22Rv1 (cell line): ENCODE data around the gene TMPRSS6.

Experiments
- H3K27ac ChIP-seq: fragments of 450-650 bp; 2 replicates; pipeline ENCODE4 v1.5.1; 2017
- CTCF ChIP-seq: fragments of 450-650 bp; IDR thresholded peaks from 2 replicates; pipeline ENCODE4 v1.5.1; 2017; ENCODE audit warnings: mild to moderate bottlenecking
- ZFX ChIP-seq: fragments of 450-650 bp; IDR thresholded peaks from 2 replicates; pipeline ENCODE4 v1.6.1; 2017; ENCODE audit warnings: antibody characterized with exemption, borderline replicate concordance

The TMPRSS6 gene

GRCh38 chr22:37059876-37060449 lies 49.5 kb downstream of the TMPRSS6 start:
- no peak for TF ChIP-seq ZFX
- no peak for TF ChIP-seq CTCF
- H3K27ac ChIP-seq: no peak overlapping the region

GRCh38 chr22:37058917-37059701 lies 50.4 kb downstream of the TMPRSS6 start:
- TF ChIP-seq CTCF (no peak), ZFX (no peak)

DNA sequence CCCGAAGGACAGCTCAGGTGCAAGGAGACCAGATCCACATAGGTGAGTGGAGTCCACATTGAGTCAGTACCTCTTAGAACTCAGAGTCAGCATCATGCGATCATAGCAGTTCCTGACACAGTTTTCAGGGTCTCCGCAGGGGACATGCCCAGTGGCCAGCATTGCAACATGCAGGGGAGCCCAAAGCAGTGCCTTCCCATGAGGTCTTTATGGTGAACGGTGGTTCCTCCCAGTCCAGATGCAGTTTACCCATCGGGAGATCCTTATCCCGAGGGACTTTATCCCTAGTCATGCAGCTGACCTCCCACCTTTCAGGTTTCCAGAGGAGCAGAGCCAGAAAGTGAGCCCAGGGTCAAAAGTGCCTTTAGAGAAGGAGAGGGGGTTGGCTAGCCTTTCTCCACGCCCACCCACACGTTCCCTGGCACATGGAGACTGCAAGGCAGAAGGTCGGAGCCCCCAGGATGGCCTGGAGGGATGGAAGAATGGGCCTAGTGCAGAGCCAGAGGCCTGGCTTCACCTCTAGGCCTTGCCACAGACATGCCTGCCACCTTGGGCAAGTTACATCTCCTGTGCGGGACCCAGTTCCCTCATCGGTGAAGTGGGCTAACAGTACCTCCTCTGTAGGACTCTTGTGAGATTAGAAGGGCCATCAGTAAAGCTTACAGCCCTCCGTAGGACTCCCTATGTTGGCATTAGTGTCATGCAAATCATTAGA lies 51.6 kb downstream of the TMPRSS6 start:
- no peak overlapping the region for H3K27ac ChIP-seq
- TF ChIP-seq ZFX (no peak), CTCF (no peak)

More at GRCh38 chr22:37058917-37059701, 50.4 kb downstream of the TMPRSS6 start:
- H3K27ac ChIP-seq: no peak overlapping the region

DNA sequence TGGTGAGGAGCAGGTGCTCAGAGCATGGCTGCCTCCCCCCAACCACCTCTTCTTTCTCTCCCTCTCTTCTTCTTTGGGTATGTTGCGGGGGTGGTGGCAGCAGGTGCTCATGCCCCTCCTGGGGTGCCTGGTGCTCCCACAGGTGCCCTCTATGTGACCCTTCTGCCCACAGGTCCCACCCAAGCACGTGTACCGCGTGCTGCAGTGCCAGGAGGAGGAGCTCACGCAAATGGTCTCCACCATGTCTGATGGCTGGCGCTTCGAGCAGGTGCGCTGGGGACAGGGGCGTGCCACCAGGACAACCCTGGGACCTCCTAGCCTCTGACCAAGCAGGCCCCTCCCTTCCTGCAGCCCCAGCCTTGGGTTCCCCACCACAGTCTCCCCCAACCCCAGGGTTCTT lies 52.3 kb downstream of the TMPRSS6 start:
- TF ChIP-seq ZFX (no peak), CTCF (no peak)
- no peak overlapping the region for H3K27ac ChIP-seq

DNA sequence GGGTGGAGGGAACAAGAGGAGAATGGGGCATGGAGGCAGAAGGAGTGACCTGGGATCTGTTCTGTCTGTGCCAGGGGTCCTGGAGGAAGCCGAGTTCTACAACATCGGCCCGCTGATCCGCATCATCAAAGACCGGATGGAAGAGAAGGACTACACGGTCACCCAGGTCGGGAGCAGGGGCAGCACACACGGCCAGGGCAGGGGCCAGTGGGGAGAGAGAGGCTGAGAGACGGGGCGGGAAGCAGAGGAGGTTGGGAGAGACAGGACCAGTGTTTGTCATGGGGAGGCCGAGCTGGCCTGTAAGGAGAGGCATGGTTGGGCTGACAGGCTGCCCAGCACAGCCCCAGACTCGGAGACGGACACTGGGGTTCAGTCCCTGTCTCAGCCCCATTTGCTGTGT lies 53.3 kb downstream of the TMPRSS6 start:
- H3K27ac ChIP-seq: no peak overlapping the region
- TF ChIP-seq CTCF (no peak), ZFX (no peak)

DNA sequence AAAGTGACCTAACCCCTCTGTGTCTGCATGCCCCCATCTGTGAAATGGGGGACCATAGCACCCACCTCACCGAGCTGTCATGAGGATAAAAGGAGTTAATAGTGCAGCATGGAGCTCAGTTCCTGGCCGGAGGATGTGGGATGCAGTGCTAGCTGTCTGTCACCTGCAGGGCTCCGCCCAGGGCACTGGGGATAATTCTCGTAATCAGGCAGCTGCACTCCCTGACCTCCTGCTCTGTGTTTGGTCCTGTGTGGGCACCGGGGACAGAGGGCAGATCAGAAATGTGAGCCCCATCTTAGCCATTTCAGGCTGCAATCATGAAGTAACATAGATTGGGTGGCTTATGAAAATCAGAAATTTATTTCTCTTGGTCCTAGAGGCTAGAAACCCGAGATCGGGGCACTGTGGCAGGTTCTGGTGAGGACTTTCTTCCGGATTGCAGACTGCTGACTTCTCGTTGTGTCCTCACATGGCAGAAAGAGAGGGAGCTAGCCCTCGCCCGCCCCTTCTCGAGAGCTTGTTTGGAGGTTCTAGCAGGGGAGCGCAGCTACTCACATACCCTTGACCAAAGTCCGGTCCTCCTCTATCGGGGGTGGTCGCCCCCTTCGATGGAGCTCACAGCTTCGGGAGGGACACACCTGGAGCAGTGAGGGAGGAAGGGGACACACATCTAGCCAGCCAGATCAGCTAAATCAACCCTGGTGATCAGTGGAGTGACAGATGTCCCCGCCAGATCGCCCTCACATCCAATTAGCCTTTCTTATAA lies 54.7 kb downstream of the TMPRSS6 start:
- no peak for TF ChIP-seq ZFX
- TF ChIP-seq CTCF: no peak

More for the DNA sequence above, 54.7 kb downstream of the TMPRSS6 start:
- H3K27ac ChIP-seq: no peak overlapping the region
